ENCODE measurements around the gene DNAJC1.

GRCh38 chr10:21895932-21896331 lies 107.6 kb downstream of the DNAJC1 start:
- TF ChIP-seq CTCF (IDR thresholded peaks at IDR 0.05; ENCODE audit: low read length) (no peak), EZH2 (optimal IDR thresholded peaks at IDR 0.05; ENCODE audit: low read depth, low read length) (no peak)
